Lower leg skin (tissue), 4 donors: ENCODE data around the gene DLD. TPM values are rescaled to one million over a fixed set of nuclear protein-coding genes. Genes with fewer than 3 reads are reported as not detected.

Source experiments
- DNase-seq, 2 donors: peaks; one replicate each; pipeline ENCODE4 v3.0.0-alpha.2; 2019; ENCODE audit warnings: low spot score in 2 of 2
- H3K4me3 ChIP-seq: fragments of 200-600 bp; sonication (generic); 2 replicates; pipeline ENCODE4 v1.5.1; 2017; ENCODE audit warnings: mild to moderate bottlenecking, low read depth; ENCODE audit not compliant: poor library complexity, severe bottlenecking
- POLR2A ChIP-seq, 2 donors: fragments of 450-650 bp; IDR thresholded peaks; one replicate each; pipeline ENCODE4 v1.6.1; 2016 to 2017; ENCODE audit warnings: antibody characterized with exemption in 2 of 2, mild to moderate bottlenecking in 1 of 2, moderate library complexity in 1 of 2
- WGBS, 2 donors: methylation state at CpG; one replicate each; pipeline ENCODE4 v1.1.5; 2018; 5-methylcytosine and 5-hydroxymethylcytosine counted together
- intact Hi-C: fragments of 100-400 bp; cut with DNase I; formaldehyde crosslinking; loops from one replicate; pipeline ENCODE4 v1.15.0; 2023; ENCODE audit warnings: low total_unique reads
- total RNA-seq, 4 donors: library from RNA; depleted of rRNA; stranded (reverse); fragments of >200 nt; gene quantifications; one replicate each; pipeline ENCODE4 v1.1.0, GENCODE V29; 2016
- TF ChIP-seq, protein P1 (sequence below), 3 donors: fragments of 450-650 bp; IDR thresholded peaks; one replicate each; pipeline ENCODE4 v1.5.1; 2016; ENCODE audit warnings: antibody characterized with exemption in 3 of 3, mild to moderate bottlenecking in 3 of 3, moderate library complexity in 2 of 3

Gene DLD
- total RNA-seq, 4 donors from 2014 or later = 52.2 to 139 (median 69.7) TPM

DNA sequence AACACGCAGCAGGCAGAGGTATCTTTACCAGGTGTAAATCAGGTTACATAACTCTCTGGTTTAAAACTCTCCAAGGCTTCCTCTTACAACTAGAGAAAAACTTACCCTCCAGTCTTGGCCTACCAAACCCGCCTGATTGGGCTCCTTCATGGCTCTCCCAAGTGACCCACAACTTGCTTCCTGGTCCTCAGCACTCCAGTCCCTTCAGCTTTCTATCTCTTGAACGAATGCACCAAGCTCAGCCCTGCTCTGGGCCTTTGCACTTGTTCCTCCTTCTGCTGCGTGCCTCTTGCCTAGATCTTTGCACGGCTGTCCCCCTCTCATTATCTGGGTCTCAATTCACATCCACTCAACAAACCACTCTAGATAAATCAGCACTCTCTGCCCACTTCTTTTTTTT lies 32.7 kb upstream of the DLD start:
- TF ChIP-seq, protein P1, sequence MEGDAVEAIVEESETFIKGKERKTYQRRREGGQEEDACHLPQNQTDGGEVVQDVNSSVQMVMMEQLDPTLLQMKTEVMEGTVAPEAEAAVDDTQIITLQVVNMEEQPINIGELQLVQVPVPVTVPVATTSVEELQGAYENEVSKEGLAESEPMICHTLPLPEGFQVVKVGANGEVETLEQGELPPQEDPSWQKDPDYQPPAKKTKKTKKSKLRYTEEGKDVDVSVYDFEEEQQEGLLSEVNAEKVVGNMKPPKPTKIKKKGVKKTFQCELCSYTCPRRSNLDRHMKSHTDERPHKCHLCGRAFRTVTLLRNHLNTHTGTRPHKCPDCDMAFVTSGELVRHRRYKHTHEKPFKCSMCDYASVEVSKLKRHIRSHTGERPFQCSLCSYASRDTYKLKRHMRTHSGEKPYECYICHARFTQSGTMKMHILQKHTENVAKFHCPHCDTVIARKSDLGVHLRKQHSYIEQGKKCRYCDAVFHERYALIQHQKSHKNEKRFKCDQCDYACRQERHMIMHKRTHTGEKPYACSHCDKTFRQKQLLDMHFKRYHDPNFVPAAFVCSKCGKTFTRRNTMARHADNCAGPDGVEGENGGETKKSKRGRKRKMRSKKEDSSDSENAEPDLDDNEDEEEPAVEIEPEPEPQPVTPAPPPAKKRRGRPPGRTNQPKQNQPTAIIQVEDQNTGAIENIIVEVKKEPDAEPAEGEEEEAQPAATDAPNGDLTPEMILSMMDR (IDR thresholded peaks at IDR 0.05) = no peak
- no peak for TF ChIP-seq POLR2A (IDR thresholded peaks at IDR 0.05)
- no peak for DNase-seq
- 92 to 94% methylated on average over 5 of the region's 5 CpGs for WGBS, 2 donors
- intact Hi-C loops = no loop called here
- H3K4me3 ChIP-seq = no peak overlapping the region

DNA sequence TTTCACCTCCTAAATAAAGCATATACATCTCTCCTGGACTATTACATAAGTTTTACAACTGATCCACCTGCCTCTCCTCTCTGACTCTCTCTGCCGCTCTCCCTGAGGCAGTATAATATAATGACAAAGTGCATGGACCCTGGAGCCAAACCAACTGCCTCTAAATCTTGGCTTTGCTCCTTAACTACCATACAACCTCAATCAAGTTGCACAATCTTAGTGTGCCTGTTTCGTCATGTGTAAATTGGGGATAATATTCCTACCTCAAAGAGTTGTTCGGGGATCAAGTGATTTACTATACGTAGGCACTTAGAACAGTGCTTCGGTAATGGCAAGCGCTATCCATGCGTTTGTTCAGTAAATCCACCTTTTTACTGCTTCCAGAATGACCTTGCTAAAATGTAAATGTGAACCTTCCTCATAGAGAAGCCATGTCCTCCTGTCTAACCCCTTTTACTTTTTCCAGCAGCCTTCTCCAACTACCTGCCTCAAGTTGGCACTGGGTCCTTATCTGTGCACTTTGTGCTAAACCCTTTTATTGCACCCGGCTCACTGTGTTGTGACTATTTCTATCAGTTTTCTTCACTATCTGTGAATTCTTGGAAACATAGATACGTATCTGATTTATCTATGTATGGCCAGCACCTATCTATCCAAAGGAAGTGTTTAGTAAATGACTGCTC lies 30.6 kb upstream of the DLD start:
- WGBS, 2 donors = 48 to 55% methylated on average over 9 of the region's 9 CpGs
- DNase-seq = no peak
- TF ChIP-seq, protein P1 (IDR thresholded peaks at IDR 0.05) = no peak
- no peak for TF ChIP-seq POLR2A (IDR thresholded peaks at IDR 0.05)
- H3K4me3 ChIP-seq = no peak overlapping the region
- intact Hi-C loops = no loop called here

DNA sequence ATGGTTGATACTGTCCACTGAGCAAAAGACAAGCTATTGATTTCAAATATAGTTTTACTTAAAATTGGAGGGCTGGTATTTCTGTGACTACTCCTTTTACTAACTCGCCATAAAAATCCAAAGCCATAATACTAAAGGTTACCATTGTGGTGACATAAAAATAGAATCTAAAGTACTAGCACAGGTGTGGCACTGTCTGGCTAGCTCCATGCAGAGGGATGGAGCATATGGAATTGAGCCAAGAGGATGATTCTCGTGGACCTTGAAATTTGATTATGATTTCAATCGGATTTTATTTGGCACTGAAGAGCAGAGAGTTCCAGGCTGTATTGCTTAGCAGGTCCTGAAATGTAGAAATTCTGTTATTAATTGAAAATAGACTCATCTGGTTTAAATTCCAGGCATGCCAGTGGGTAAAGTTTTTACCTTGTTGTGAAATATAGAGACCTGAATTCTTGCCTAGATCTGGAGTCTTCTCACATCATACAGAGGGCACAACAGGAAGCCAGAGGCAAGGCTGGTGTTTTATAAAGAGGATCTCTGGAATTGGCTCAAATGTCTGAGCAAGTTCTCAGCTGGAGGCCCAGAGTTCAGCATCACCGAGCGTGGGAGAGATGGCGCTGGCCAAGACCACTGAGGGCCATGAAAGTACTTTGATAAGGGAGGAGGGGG lies 29.9 kb upstream of the DLD start:
- no peak for DNase-seq
- intact Hi-C loops = no loop called here
- TF ChIP-seq POLR2A (IDR thresholded peaks at IDR 0.05) = no peak
- TF ChIP-seq, protein P1 (IDR thresholded peaks at IDR 0.05) = no peak
- 65 to 71% methylated on average over 6 of the region's 6 CpGs for WGBS, 2 donors
- H3K4me3 ChIP-seq = no peak overlapping the region

DNA sequence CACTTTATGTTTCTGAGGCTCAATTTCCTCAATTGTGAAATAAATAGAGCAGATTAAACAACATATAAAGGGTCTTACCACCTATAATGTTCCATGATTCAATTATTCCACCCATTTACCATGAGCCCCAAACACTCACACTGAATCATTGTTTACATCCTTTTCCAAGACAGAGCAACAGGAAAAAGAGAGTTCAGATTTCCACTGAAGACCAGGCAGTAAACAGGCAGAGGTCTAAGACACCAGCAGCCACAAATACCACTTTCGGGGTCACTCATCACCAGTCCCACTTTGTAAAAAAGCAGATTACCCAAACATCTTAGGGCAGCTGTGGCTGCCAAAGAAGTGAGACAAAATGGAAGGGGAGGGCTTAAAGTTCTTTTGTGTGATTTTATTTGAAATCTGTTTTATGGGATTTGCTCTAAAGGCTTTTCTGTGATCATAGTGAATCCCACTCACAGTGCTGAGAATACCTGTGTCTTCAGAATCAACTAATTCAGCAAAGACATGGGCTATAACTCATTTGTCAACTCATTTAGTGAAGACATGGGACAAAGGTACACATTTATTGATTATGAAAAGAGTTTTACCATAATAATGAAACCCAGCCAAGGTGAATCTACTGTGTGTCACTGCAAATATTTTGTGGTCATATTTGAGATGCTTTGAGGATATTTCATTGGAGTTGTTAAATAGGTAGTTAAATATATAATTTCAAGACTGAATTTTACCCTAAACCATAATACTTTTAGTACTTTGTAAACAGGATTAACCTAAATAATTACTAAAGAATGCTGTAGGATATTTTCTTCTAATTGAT lies 24.8 kb upstream of the DLD start:
- intact Hi-C loops = no loop called here
- no peak overlapping the region for H3K4me3 ChIP-seq
- TF ChIP-seq, protein P1 (IDR thresholded peaks at IDR 0.05) = no peak
- no peak for TF ChIP-seq POLR2A (IDR thresholded peaks at IDR 0.05)
- DNase-seq = no peak
- 79 to 96% methylated on average over 1 of the region's 1 CpG for WGBS, 2 donors

DNA sequence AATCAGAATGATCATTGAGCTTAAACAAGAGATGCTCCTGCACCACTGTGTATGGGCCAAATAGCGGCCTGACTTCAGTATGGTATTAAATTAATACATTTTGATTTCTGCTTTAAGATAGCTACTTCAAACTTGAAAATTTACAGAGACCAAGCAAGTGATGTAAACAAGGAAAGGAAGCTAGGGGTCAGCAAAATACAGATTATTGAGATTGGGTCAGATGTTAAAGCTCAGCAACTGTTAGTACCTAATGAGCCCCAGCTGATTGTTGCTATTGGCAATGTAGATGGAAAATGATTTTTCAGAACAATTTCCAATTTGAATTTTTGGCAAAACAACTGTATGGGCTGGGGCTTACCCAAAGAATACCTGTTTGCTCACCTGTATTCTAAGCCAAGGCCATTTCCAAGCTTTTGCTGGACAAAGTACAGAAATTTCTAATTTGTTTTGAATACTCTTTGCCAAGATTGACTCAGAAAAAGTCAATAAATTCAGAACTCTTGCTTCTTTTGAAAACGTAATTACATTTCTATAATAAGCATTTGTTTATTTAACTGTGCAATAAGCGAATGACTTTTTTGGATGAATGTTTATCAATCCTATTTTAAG lies 23.0 kb upstream of the DLD start:
- no peak for DNase-seq
- WGBS, 2 donors = 58% methylated on average over 3 of the region's 3 CpGs
- no peak for TF ChIP-seq POLR2A (IDR thresholded peaks at IDR 0.05)
- TF ChIP-seq, protein P1 (IDR thresholded peaks at IDR 0.05) = no peak
- H3K4me3 ChIP-seq = no peak overlapping the region
- intact Hi-C loops = no loop called here
